ENCODE results near the gene POU2F1.

The POU2F1 gene

GRCh38 chr1:167252986-167253385 lies 32.3 kb downstream of the POU2F1 start:
- H3K36me3 Mint-ChIP-seq: peaks cover 15% of the 10 kb centered on the region
- no peak overlapping the region for H3K4me3 Mint-ChIP-seq
- no peaks in the 10 kb centered on the region for H3K27me3 Mint-ChIP-seq
- H3K27ac Mint-ChIP-seq: no peak overlapping the region
- ATAC-seq (ENCODE audit: low read depth) (no peak), DNase-seq (ENCODE audit: low spot score in 2 of 2) (no peak)
- H3K4me1 Mint-ChIP-seq: peaks cover 26% of the 10 kb centered on the region
- H3K9me3 Mint-ChIP-seq: no peaks in the 10 kb centered on the region

GRCh38 chr1:167258858-167259257 lies 38.2 kb downstream of the POU2F1 start:
- ATAC-seq (ENCODE audit: low read depth): no peak
- no peaks in the 10 kb centered on the region for H3K27me3 Mint-ChIP-seq
- no peak for DNase-seq (ENCODE audit: low spot score in 2 of 2)
- no peak overlapping the region for H3K27ac Mint-ChIP-seq
- H3K4me3 Mint-ChIP-seq: no peak overlapping the region
- H3K36me3 Mint-ChIP-seq: peaks cover 10% of the 10 kb centered on the region
- H3K9me3 Mint-ChIP-seq: no peaks in the 10 kb centered on the region
- peaks cover 26% of the 10 kb centered on the region for H3K4me1 Mint-ChIP-seq

DNA sequence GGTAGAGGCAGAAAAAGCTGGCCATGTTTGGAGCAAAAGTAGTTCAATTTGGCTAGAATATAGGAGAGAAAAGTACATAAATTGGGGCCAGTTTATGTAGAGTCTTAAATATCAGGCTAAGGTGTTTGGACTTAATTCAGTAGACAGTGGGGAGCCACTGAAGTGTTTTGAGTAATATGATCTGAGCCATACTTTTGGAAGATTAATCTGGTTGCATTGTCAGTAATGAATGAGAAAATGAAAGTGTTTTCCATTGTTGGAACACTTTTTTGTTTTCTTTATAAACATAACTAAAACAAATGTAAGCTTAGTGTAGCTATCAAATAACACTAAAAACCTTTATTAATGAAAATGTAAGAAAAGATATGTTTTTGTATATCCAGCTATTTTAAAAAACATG lies 42.1 kb downstream of the POU2F1 start:
- Mint-ChIP-seq H3K9me3 (no peaks in the 10 kb centered on the region), H3K4me1 (peaks cover 16% of the 10 kb centered on the region), H3K36me3 (peaks cover 2% of the 10 kb centered on the region), H3K27ac (no peak overlapping the region), H3K27me3 (no peaks in the 10 kb centered on the region), H3K4me3 (no peak overlapping the region)
- ATAC-seq (ENCODE audit: low read depth) (no peak), DNase-seq (ENCODE audit: low spot score in 2 of 2) (no peak)

- Mint-ChIP-seq H3K36me3 (peaks cover 2% of the 10 kb centered on the region), H3K9me3 (no peaks in the 10 kb centered on the region), H3K4me1 (peaks cover 16% of the 10 kb centered on the region), H3K27me3 (no peaks in the 10 kb centered on the region), H3K27ac (no peak overlapping the region), H3K4me3 (no peak overlapping the region)
- ATAC-seq (ENCODE audit: low read depth): no peak
- DNase-seq (ENCODE audit: low spot score in 2 of 2): no peak
Observed at GRCh38 chr1:167263344-167263743, 42.7 kb downstream of the POU2F1 start.

- H3K9me3 Mint-ChIP-seq: no peaks in the 10 kb centered on the region
- ATAC-seq (ENCODE audit: low read depth) (peak; percentile 79), DNase-seq (ENCODE audit: low spot score in 2 of 2) (no peak)
- peaks cover 15% of the 10 kb centered on the region for H3K4me1 Mint-ChIP-seq
- peaks cover 2% of the 10 kb centered on the region for H3K36me3 Mint-ChIP-seq
- H3K27me3 Mint-ChIP-seq: no peaks in the 10 kb centered on the region
- H3K4me3 Mint-ChIP-seq: no peak overlapping the region
- no peak overlapping the region for H3K27ac Mint-ChIP-seq
Observed at GRCh38 chr1:167263819-167264464, 43.3 kb downstream of the POU2F1 start.

DNA sequence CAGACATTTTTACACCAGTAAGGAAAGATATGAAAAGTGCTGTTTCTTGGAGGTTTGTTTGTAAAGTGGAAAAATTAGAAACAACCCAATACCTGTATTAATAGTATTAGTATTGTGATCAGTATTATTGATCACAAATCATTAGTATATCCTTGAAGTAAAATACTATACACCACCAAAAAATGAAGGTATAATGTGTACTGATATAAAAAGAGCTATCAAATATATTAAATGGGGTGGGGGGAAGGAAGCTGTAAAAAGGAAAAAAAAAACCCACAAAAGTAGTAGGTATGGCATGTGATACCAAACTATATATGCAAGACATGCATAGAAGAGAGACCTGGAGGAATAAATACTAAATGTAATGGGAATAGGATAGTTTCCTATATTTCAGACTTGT lies 46.3 kb downstream of the POU2F1 start:
- Mint-ChIP-seq H3K27ac (no peak overlapping the region), H3K4me3 (no peak overlapping the region), H3K4me1 (peaks cover 7% of the 10 kb centered on the region), H3K27me3 (no peaks in the 10 kb centered on the region), H3K36me3 (peaks cover 1% of the 10 kb centered on the region), H3K9me3 (no peaks in the 10 kb centered on the region)
- ATAC-seq (ENCODE audit: low read depth) (no peak), DNase-seq (ENCODE audit: low spot score in 2 of 2) (no peak)

DNA sequence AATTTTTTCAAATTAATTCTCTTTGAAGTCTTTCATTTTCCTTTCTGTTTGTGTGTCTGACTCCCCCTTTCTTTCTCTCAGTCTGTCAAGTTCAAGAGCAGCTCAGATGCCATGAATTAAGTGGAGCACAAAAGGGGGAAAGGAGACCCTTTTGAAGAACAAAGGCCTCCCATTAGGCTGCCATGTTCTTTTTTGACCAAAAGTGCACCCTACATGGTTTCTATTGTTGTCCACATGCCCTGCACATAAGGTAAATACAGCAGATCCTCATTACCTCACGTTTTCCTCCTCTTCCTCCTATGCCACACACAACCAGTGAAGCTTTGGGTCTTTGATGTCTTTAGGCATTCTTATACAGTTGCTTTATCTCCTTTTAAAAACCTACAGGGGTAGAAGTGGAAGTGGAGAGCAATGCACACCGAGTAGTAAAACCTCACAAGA lies 47.7 kb downstream of the POU2F1 start:
- H3K36me3 Mint-ChIP-seq: peaks cover 5% of the 10 kb centered on the region
- no peak overlapping the region for H3K4me3 Mint-ChIP-seq
- DNase-seq (ENCODE audit: low spot score in 2 of 2) (no peak), ATAC-seq (ENCODE audit: low read depth) (no peak)
- H3K9me3 Mint-ChIP-seq: no peaks in the 10 kb centered on the region
- peaks cover 16% of the 10 kb centered on the region for H3K4me1 Mint-ChIP-seq
- no peak overlapping the region for H3K27ac Mint-ChIP-seq
- H3K27me3 Mint-ChIP-seq: no peaks in the 10 kb centered on the region

DNA sequence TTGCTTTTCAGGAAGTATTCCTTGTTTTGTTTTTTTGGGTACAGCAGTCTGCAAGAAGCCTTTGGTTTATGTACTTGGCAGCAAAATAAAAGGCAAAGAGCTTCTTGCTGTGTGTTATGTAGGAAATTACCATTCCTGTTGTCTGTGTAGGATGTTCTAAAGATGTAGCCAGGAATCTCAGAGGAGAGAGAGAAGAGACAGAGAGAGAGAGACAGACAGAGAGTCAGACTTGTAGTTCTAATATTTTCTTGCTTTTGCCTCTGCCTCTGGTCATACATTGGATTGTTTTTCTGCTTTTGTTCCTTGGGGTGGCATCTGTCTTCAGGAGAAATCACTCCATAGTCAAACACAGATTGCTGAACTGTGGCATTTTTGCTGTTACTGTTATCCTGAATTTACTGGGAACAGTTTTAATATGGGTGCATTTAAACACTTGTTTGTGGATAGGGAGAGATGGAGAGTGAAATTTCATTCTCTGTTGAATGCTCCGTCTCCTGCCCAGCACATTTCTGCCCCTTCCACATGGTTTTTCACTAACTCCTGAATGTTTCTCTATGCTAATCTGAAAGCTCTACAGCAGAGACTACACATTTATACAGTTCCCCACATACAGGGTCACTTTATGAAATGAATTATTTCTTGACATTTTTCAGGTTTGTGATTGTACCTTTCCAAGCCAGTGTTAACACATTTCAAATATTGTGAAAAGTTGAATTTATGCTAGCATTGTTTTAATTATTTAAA lies 49.8 kb downstream of the POU2F1 start:
- Mint-ChIP-seq H3K4me3 (no peak overlapping the region), H3K36me3 (peaks cover 5% of the 10 kb centered on the region), H3K27me3 (no peaks in the 10 kb centered on the region), H3K4me1 (peaks cover 16% of the 10 kb centered on the region), H3K9me3 (no peaks in the 10 kb centered on the region), H3K27ac (no peak overlapping the region)
- ATAC-seq (ENCODE audit: low read depth) (no peak), DNase-seq (ENCODE audit: low spot score in 2 of 2) (no peak)

DNA sequence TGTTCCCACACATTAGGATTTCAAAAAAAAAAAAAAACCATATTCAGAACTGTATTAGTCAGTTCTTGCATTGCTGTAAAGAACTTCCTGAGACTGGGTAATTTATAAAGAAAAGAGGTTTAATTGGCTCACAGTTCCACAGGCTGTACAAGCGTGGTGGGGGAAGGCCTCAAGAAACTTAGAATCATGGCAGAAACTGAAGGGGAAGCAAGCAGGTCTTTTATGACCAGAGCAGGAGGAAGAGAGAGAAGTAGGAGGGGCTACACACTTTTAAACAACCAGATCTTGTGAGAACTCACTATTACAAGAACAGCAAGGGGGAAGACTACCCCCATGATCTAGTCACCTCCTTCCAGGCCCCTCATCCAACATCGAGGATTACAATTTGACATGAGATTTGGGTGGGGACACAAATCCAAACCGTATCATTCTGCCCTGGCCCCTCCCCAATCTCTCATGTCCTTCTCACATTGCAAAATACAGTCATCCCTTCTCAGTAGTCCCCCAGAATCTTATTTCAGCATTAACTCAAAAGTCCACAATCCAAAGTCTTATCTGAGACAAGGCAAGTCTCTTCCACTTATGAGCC lies 51.8 kb downstream of the POU2F1 start:
- no peak for DNase-seq (ENCODE audit: low spot score in 2 of 2)
- no peak overlapping the region for H3K4me3 Mint-ChIP-seq
- peaks cover 21% of the 10 kb centered on the region for H3K4me1 Mint-ChIP-seq
- peaks cover 5% of the 10 kb centered on the region for H3K36me3 Mint-ChIP-seq
- no peak overlapping the region for H3K27ac Mint-ChIP-seq
- no peak for ATAC-seq (ENCODE audit: low read depth)
- H3K27me3 Mint-ChIP-seq: no peaks in the 10 kb centered on the region
- H3K9me3 Mint-ChIP-seq: no peaks in the 10 kb centered on the region

DNA sequence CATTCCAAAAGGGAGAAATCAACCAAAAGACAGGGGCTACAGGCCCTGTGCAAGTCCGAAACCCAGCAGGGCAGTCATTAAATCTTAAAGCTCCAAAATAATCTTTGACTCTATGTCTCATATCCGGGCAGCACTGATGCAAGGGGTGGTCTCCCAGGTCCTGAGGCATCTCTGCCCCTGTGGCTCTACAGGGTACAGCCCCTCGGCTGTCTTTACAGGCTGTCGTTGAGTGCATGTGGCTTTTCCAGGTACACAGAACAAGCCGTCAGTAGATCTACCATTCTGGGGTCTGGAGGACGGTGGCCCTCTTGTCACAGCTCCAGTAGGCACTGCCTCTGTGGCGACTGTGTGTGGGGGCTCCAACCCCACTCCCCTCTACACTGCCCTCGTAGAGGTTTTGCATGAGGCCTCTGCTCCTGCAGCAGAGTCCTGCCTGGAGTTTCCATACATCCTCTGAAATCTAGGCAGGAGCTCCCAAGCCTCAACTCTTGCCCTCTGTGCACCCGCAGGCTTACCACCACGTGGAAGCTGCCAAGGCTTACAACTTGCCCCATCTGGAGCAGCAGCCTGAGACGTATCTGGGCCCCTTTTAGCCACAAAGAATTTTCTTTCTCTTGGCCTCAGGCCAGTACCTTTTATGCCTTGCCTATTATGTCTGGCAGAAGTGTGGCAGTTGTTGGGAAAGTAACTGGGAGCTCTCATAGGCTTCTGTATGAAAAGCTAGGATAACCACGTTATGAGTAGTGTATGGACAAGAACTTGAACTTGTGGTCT lies 52.5 kb downstream of the POU2F1 start:
- DNase-seq (ENCODE audit: low spot score in 2 of 2): no peak
- no peak overlapping the region for H3K4me3 Mint-ChIP-seq
- no peak overlapping the region for H3K27ac Mint-ChIP-seq
- no peaks in the 10 kb centered on the region for H3K9me3 Mint-ChIP-seq
- peaks cover 25% of the 10 kb centered on the region for H3K4me1 Mint-ChIP-seq
- no peak for ATAC-seq (ENCODE audit: low read depth)
- peaks cover 8% of the 10 kb centered on the region for H3K36me3 Mint-ChIP-seq
- no peaks in the 10 kb centered on the region for H3K27me3 Mint-ChIP-seq

DNA sequence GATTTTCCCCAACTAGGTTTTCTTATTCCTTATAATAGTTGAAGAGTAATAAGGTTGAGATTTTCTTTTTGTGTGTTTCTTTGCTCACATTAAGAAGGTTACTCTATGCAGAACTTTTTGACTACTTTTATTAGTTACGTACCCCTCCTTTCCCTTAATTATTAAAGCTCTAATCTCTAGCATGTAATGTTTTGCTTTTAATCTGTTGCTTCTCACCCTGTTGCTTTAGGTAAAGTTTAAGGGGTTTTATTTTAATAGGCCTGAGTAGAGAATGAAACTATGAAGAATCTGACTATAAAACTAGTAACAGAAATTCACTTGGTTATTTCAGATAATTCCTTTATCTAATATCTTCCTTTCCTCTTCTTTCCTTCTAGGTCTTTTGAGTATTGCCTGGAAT lies 53.4 kb downstream of the POU2F1 start:
- H3K36me3 Mint-ChIP-seq: peaks cover 8% of the 10 kb centered on the region
- no peak for ATAC-seq (ENCODE audit: low read depth)
- no peaks in the 10 kb centered on the region for H3K9me3 Mint-ChIP-seq
- peaks cover 25% of the 10 kb centered on the region for H3K4me1 Mint-ChIP-seq
- H3K4me3 Mint-ChIP-seq: no peak overlapping the region
- no peaks in the 10 kb centered on the region for H3K27me3 Mint-ChIP-seq
- H3K27ac Mint-ChIP-seq: no peak overlapping the region
- DNase-seq (ENCODE audit: low spot score in 2 of 2): no peak

- Mint-ChIP-seq H3K4me3 (no peak overlapping the region), H3K27ac (no peak overlapping the region), H3K9me3 (peaks cover 2% of the 10 kb centered on the region), H3K36me3 (peaks cover 9% of the 10 kb centered on the region), H3K27me3 (no peaks in the 10 kb centered on the region), H3K4me1 (peaks cover 30% of the 10 kb centered on the region)
- DNase-seq (ENCODE audit: low spot score in 2 of 2) (no peak), ATAC-seq (ENCODE audit: low read depth) (no peak)
Observed at GRCh38 chr1:167276969-167277368, 56.3 kb downstream of the POU2F1 start.

- no peak overlapping the region for H3K27ac Mint-ChIP-seq
- H3K4me1 Mint-ChIP-seq: peaks cover 30% of the 10 kb centered on the region
- DNase-seq (ENCODE audit: low spot score in 2 of 2): no peak
Observed at GRCh38 chr1:167278497-167278896, 57.8 kb downstream of the POU2F1 start.

DNA sequence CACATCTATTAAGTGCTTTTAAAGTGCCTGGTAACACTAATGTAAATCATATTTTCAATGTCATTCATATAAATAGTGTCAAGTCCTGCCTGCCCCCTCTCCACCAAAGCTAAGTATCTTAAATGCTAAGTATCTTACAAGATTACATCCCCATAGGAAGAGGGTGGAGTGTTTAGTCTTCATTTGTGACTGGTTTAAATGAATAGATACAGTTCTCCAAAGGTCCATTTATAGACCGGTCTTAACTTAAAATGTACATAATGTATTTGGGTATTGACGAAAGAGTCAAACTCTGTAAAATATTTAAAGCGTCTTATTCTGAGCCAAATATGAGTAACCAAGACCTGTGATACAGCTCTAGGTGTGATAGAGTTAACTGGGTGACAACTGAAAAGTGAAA lies 60.2 kb downstream of the POU2F1 start:
- Mint-ChIP-seq H3K36me3 (peaks cover 8% of the 10 kb centered on the region), H3K9me3 (peaks cover 4% of the 10 kb centered on the region), H3K27me3 (no peaks in the 10 kb centered on the region), H3K27ac (no peak overlapping the region), H3K4me3 (no peak overlapping the region), H3K4me1 (peaks cover 34% of the 10 kb centered on the region)
- no peak for ATAC-seq (ENCODE audit: low read depth)
- DNase-seq (ENCODE audit: low spot score in 2 of 2): no peak

More at GRCh38 chr1:167278497-167278896, 57.8 kb downstream of the POU2F1 start:
- Mint-ChIP-seq H3K27me3 (no peaks in the 10 kb centered on the region), H3K4me3 (no peak overlapping the region), H3K9me3 (peaks cover 4% of the 10 kb centered on the region), H3K36me3 (peaks cover 8% of the 10 kb centered on the region)
- ATAC-seq (ENCODE audit: low read depth): no peak

Data from memory B cell (primary cell).